K562 (cell line): ENCODE measurements around the gene KEL. TPM values are rescaled to one million over a fixed set of nuclear protein-coding genes. Genes with fewer than 3 reads are reported as not detected.
A peak's percentile ranks its signal among the peaks of the same experiment; 100 is the strongest.

Experiments
- ATAC-seq: fragments of 200-7000 bp; cut with Tn5 transposase; 3 replicates; pipeline ENCODE4 v1.9.1; 2020; ENCODE audit warnings: moderate library complexity
- BruUV-seq: library from RNA; stranded (reverse); fragments of 400-500 nt; replicated peaks from 2 replicates; lab custom pipeline; 2021; lab: Mats Ljungman, UMichigan
- CTCF ChIA-PET: fragments of 300-600 bp; formaldehyde crosslinking; extraction: SDS; loops from one replicate; lab custom pipeline; 2021; ENCODE audit warnings: low intra/inter-chr PET ratio; lab: Yijun Ruan, JAX
- POLR2A ChIA-PET: fragments of 300-600, 350-650 bp; sonication (Branson Sonifier 250); formaldehyde crosslinking; extraction: SDS; loops from one replicate; lab custom pipeline; 2021; ENCODE audit warnings: antibody characterized with exemption, inconsistent platforms; lab: Yijun Ruan, JAX
- DNase-seq, 4 experiments: peaks; one replicate each; pipeline versions ENCODE4 v3.0.0 to v3.0.0-alpha.2; 2011 to 2018; ENCODE audit warnings: low spot score in 3 of 4, mixed read lengths in 3 of 4; ENCODE audit errors: extremely low read depth in 1 of 4
- FAIRE-seq: peaks from 2 replicates; lab custom pipeline; 2011; peaks lifted over from hg19 to GRCh38; lab: Jason Lieb, UNC
- H2AFZ ChIP-seq: 2 replicates; pipeline ENCODE4 v1.6.0; 2011; ENCODE audit warnings: low read depth, low read length, control low read depth, inconsistent platforms
- H3K27ac ChIP-seq: fragments of 200-600 bp; 3 replicates; pipeline ENCODE4 v1.8.0; 2011; ENCODE audit warnings: low read depth, mild to moderate bottlenecking, control low read depth, inconsistent platforms, low read length, moderate library complexity, mixed read lengths; ENCODE audit errors: extremely low read depth
- H3K27me3 ChIP-seq, 2 experiments: fragments of 300-600 bp in 1 of 2; 2 replicates in 1 of 2; 3 replicates in 1 of 2; pipeline versions ENCODE4 v1.6.0 to v1.8.0; 2011; ENCODE audit warnings: inconsistent platforms in 2 of 2, low read length in 2 of 2, mild to moderate bottlenecking in 1 of 2, mixed read lengths in 1 of 2, moderate library complexity in 1 of 2; ENCODE audit not compliant: control insufficient read depth in 2 of 2, insufficient read depth in 2 of 2
- H3K36me3 ChIP-seq: fragments of 300-600 bp; 3 replicates; pipeline ENCODE4 v1.8.0; 2011; ENCODE audit warnings: mild to moderate bottlenecking, low read length, inconsistent platforms; ENCODE audit not compliant: control insufficient read depth, insufficient read depth
- H3K4me1 ChIP-seq, 2 experiments: fragments of 200-600 bp in 1 of 2; replicated peaks in 1 of 2; 2 replicates in 1 of 2; 3 replicates in 1 of 2; pipeline versions ENCODE4 v1.5.1 to v1.8.0; 2011; ENCODE audit warnings: inconsistent platforms in 2 of 2, low read length in 2 of 2, mild to moderate bottlenecking in 1 of 2, mixed read lengths in 1 of 2, moderate library complexity in 1 of 2; ENCODE audit not compliant: control insufficient read depth in 2 of 2, insufficient read depth in 2 of 2
- H3K4me2 ChIP-seq: 2 replicates; pipeline ENCODE4 v1.6.1; 2011; ENCODE audit warnings: low read length, control low read depth, inconsistent platforms, mixed read lengths; ENCODE audit not compliant: insufficient read depth
- H3K4me3 ChIP-seq: fragments of 200-600 bp; sonication (generic), shearing (Covaris generic); 2 replicates; pipeline ENCODE4 v1.5.1; 2016; ENCODE audit warnings: control low read depth, inconsistent platforms
- H3K79me2 ChIP-seq: fragments of 200-600 bp; 3 replicates; pipeline ENCODE4 v1.8.0; 2011; ENCODE audit warnings: low read length, inconsistent platforms; ENCODE audit not compliant: control insufficient read depth, insufficient read depth
- H3K9ac ChIP-seq, 2 experiments: 2 replicates each; pipeline versions ENCODE4 v1.6.0 to v1.6.1; 2011; ENCODE audit warnings: low read depth in 2 of 2, low read length in 2 of 2, control low read depth in 1 of 2, inconsistent platforms in 1 of 2, mild to moderate bottlenecking in 1 of 2, mixed read lengths in 1 of 2; ENCODE audit not compliant: insufficient read depth in 1 of 2
- H3K9me1 ChIP-seq: one replicate; pipeline ENCODE4 v1.6.0; 2011; ENCODE audit warnings: inconsistent platforms, mild to moderate bottlenecking, low read length, moderate library complexity; ENCODE audit not compliant: control insufficient read depth, insufficient read depth
- H3K9me3 ChIP-seq: replicated peaks from 2 replicates; pipeline ENCODE4 v1.5.1; 2011; ENCODE audit warnings: low read depth, low read length, inconsistent platforms; ENCODE audit not compliant: control insufficient read depth, insufficient read depth
- H4K20me1 ChIP-seq: replicated peaks from 2 replicates; pipeline ENCODE4 v1.6.1; 2011; ENCODE audit warnings: low read length, inconsistent platforms, mixed read lengths; ENCODE audit not compliant: control insufficient read depth, insufficient read depth
- CEBPB ChIP-seq: fragments of 450-650 bp; IDR thresholded peaks from 2 replicates; pipeline ENCODE4 v1.6.1; 2016; ENCODE audit warnings: missing genetic modification characterization, missing compliant biosample characterization
- CEBPG ChIP-seq, 3 experiments: fragments of 200-800 bp in 1 of 3; sonication (Bioruptor generic) in 1 of 3; sonication (generic) in 1 of 3; formaldehyde crosslinking in 1 of 3; IDR thresholded peaks in 2 of 3; conservative IDR thresholded peaks in 1 of 3; 2 replicates each; pipeline versions ENCODE4 v1.6.1 to v1.8.0; 2016 to 2022; ENCODE audit warnings: missing compliant biosample characterization in 2 of 3, missing genetic modification characterization in 2 of 3, mild to moderate bottlenecking in 1 of 3, missing genetic modification reagents in 1 of 3
- FOXK2 ChIP-seq, 2 experiments: fragments of 450-650 bp; IDR thresholded peaks in 1 of 2; conservative IDR thresholded peaks in 1 of 2; 2 replicates each; pipeline ENCODE4 v1.6.1; 2016; ENCODE audit warnings: low read depth in 2 of 2, mild to moderate bottlenecking in 1 of 2
- NCOA2 ChIP-seq, 2 experiments: fragments of 450-650 bp; IDR thresholded peaks; 2 replicates each; pipeline ENCODE4 v1.6.1; 2018; ENCODE audit warnings: mild to moderate bottlenecking in 2 of 2, moderate library complexity in 1 of 2; ENCODE audit not compliant: partially characterized antibody in 2 of 2
- NFIC ChIP-seq: fragments of 450-650 bp; IDR thresholded peaks from 2 replicates; pipeline ENCODE4 v1.6.1; 2017; ENCODE audit warnings: mild to moderate bottlenecking, inconsistent platforms
- NR2F6 ChIP-seq: fragments of 450-650 bp; formaldehyde crosslinking; IDR thresholded peaks from 2 replicates; pipeline ENCODE4 v1.4.0; 2020; ENCODE audit warnings: mild to moderate bottlenecking
- PYGO2 ChIP-seq: fragments of 450-650 bp; IDR thresholded peaks from 2 replicates; pipeline ENCODE4 v1.6.1; 2016; ENCODE audit warnings: mild to moderate bottlenecking, missing genetic modification characterization, moderate library complexity, missing compliant biosample characterization
- SPI1 ChIP-seq: IDR thresholded peaks from 2 replicates; pipeline ENCODE4 v1.6.1; 2011; ENCODE audit warnings: low read depth, low read length, control low read depth, borderline replicate concordance
- SREBF2 ChIP-seq: sonication (generic); formaldehyde crosslinking; IDR thresholded peaks from 2 replicates; pipeline ENCODE4 v1.4.0; 2020; ENCODE audit warnings: mild to moderate bottlenecking, missing genetic modification reagents
- ZNF232 ChIP-seq: sonication (generic); formaldehyde crosslinking; IDR thresholded peaks from 2 replicates; pipeline ENCODE4 v1.8.0; 2022; ENCODE audit warnings: mild to moderate bottlenecking, missing genetic modification reagents
- WGBS: fragments of 100-300 bp; shearing (Covaris generic); methylation state at CpG from one replicate; pipeline ENCODE4 v1.1.6; 2016; ENCODE audit warnings: low coverage, mixed read lengths; ENCODE audit not compliant: insufficient coverage; ENCODE audit errors: missing lambda C conversion rate; 5-methylcytosine and 5-hydroxymethylcytosine counted together
- in situ Hi-C: fragments of 300-500 bp; cut with MboI; formaldehyde crosslinking; loops from 4 replicates; pipeline ENCODE4 v1.15.0; 2018; ENCODE audit warnings: inconsistent platforms, mixed read lengths
- intact Hi-C: fragments of 100-400 bp; cut with micrococcal nuclease; formaldehyde crosslinking; loops from 2 replicates; pipeline ENCODE4 v1.14.2; 2022
- polyA plus RNA-seq, 8 experiments: library from polyadenylated mRNA; depleted of rRNA in 4 of 8; stranded (reverse) in 5 of 8; unstranded in 3 of 8; fragments of >200 nt; fragmentation: Nextera tagmentation in 2 of 8; fragmentation: Illumina TruSeq in 1 of 8; extraction: Ambion mirVana in 2 of 8; extraction: Trizol in 1 of 8; gene quantifications; 2 replicates each; pipeline versions ENCODE4 v1.2.1 to v1.2.3, GENCODE V29; 2011 to 2014; ENCODE audit warnings: inconsistent platforms in 1 of 8, missing spikeins in 1 of 8
- total RNA-seq, 7 experiments: library from RNA; depleted of rRNA in 6 of 7; stranded (reverse); fragments of >200 nt in 6 of 7; fragmentation: Illumina TruSeq in 2 of 7; extraction: Trizol in 2 of 7; gene quantifications; 2 replicates each; pipeline versions ENCODE4 v1.2.1 to v1.2.3, GENCODE V29; 2011 to 2021; ENCODE audit warnings: low replicate concordance in 1 of 7
- TF ChIP-seq, protein P1 (sequence below): fragments of 450-650 bp; formaldehyde crosslinking; IDR thresholded peaks from 2 replicates; pipeline ENCODE4 v1.4.0; 2020; ENCODE audit warnings: mild to moderate bottlenecking, mixed read lengths
- TF ChIP-seq, protein P2 (sequence below): IDR thresholded peaks from 3 replicates; pipeline ENCODE4 v1.6.1; 2011; ENCODE audit warnings: borderline replicate concordance, mild to moderate bottlenecking, moderate library complexity; ENCODE audit not compliant: insufficient read length; ENCODE audit errors: extremely low read depth
- TF ChIP-seq, protein P3 (sequence below): fragments of 250-450 bp; sonication (Bioruptor Pico); IDR thresholded peaks from 2 replicates; pipeline ENCODE4 v1.5.0; 2020; ENCODE audit warnings: mild to moderate bottlenecking, borderline replicate concordance

The KEL gene
- total and polyA plus RNA-seq, 9 of the 15 experiments (the other 6 are each of a cell fraction or from before 2014, with no cell fraction given), result 9.0 to 47.4 (median 22.2) TPM

DNA sequence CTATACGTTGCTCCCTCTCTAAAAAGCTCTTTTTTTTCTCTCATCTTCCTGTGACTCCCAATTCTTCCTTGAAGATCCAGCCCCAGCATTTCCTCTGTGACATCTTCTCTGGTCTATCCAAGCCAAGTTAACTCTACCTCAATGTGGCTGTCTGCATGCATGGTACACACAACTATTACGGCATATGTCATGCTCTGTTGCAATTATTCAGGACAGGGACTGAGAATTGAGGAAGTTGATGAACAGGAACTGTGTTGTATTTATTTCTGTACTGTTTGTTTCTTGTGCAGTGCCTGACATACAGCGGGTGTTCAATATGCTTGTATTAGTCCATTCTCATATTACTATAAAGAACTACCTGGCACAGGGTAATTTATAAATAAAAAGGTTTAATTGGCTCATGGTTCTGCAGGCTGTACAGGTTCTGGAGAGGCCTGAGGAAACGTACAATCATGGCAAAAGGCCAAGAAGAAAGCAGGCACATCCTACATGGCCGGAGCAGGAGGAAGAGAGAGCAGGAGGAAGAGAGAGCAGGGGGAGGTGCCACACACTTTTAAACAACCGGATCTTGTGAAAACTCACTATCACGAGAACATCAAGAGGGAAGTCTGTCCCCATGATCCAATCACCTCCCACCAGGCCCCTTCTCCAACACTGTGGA, 34.9 kb downstream of the KEL start:
- peaks cover 26 to 41% of the 10 kb centered on the region in 2 experiments for H3K27me3 ChIP-seq
- in situ Hi-C loops (no loop called here), intact Hi-C loops (no loop called here)
- no peak for DNase-seq
- BruUV-seq, result no TSS peak
- H3K79me2 ChIP-seq, result no peaks in the 10 kb centered on the region
- 4% methylated on average over 7 of the region's 7 CpGs for WGBS
- no peaks in the 10 kb centered on the region; the same call in 1 of the 2 replicates for H4K20me1 ChIP-seq
- no peaks in the 10 kb centered on the region for H3K4me1 ChIP-seq
- no peaks in the 10 kb centered on the region for H3K36me3 ChIP-seq
- POLR2A ChIA-PET, result no interaction called here
- no peak overlapping the region for H3K4me2 ChIP-seq
- no peak overlapping the region for H3K27ac ChIP-seq
- H3K9ac ChIP-seq, result no peak overlapping the region
- H3K9me3 ChIP-seq, result no peaks in the 10 kb centered on the region
- H2AFZ ChIP-seq, result 0 out of 2 replicates have a peak overlapping the region, but pooled peaks have one; percentile 3
- CTCF ChIA-PET, result no interaction called here
- TF ChIP-seq, protein P1, sequence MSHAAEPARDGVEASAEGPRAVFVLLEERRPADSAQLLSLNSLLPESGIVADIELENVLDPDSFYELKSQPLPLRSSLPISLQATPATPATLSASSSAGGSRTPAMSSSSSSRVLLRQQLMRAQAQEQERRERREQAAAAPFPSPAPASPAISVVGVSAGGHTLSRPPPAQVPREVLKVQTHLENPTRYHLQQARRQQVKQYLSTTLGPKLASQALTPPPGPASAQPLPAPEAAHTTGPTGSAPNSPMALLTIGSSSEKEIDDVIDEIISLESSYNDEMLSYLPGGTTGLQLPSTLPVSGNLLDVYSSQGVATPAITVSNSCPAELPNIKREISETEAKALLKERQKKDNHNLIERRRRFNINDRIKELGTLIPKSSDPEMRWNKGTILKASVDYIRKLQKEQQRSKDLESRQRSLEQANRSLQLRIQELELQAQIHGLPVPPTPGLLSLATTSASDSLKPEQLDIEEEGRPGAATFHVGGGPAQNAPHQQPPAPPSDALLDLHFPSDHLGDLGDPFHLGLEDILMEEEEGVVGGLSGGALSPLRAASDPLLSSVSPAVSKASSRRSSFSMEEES (CRISPR knock-in tag), result no peak
- TF ChIP-seq SPI1 (peak; percentile 18; the same call in 1 of the 2 replicates), CEBPB (tag) (peak; percentile 75), ZNF232 (CRISPR knock-in tag) (no peak), FOXK2 (conservative IDR thresholded peaks at IDR 0.05 in 1 of 2, IDR thresholded peaks at IDR 0.05 in 1 of 2; ENCODE audit: low read depth in 2 of 2) (no peak), PYGO2 (tag) (no peak), NCOA2 (IDR thresholded peaks at IDR 0.05; ENCODE audit: partially characterized antibody in 2 of 2) (no peak), CEBPG (CRISPR knock-in tag; IDR thresholded peaks at IDR 0.05) (no peak), CEBPG (tag; conservative IDR thresholded peaks at IDR 0.05 in 1 of 2, IDR thresholded peaks at IDR 0.05 in 1 of 2) (peak in 1 of 2 experiments; percentile 38; a peak in 1 of 4 replicates), NR2F6 (CRISPR knock-in tag) (no peak), SREBF2 (CRISPR knock-in tag) (no peak), NFIC (peak; percentile 64)
- TF ChIP-seq, protein P2, sequence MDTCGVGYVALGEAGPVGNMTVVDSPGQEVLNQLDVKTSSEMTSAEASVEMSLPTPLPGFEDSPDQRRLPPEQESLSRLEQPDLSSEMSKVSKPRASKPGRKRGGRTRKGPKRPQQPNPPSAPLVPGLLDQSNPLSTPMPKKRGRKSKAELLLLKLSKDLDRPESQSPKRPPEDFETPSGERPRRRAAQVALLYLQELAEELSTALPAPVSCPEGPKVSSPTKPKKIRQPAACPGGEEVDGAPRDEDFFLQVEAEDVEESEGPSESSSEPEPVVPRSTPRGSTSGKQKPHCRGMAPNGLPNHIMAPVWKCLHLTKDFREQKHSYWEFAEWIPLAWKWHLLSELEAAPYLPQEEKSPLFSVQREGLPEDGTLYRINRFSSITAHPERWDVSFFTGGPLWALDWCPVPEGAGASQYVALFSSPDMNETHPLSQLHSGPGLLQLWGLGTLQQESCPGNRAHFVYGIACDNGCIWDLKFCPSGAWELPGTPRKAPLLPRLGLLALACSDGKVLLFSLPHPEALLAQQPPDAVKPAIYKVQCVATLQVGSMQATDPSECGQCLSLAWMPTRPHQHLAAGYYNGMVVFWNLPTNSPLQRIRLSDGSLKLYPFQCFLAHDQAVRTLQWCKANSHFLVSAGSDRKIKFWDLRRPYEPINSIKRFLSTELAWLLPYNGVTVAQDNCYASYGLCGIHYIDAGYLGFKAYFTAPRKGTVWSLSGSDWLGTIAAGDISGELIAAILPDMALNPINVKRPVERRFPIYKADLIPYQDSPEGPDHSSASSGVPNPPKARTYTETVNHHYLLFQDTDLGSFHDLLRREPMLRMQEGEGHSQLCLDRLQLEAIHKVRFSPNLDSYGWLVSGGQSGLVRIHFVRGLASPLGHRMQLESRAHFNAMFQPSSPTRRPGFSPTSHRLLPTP, result no peak
- TF ChIP-seq, protein P3, sequence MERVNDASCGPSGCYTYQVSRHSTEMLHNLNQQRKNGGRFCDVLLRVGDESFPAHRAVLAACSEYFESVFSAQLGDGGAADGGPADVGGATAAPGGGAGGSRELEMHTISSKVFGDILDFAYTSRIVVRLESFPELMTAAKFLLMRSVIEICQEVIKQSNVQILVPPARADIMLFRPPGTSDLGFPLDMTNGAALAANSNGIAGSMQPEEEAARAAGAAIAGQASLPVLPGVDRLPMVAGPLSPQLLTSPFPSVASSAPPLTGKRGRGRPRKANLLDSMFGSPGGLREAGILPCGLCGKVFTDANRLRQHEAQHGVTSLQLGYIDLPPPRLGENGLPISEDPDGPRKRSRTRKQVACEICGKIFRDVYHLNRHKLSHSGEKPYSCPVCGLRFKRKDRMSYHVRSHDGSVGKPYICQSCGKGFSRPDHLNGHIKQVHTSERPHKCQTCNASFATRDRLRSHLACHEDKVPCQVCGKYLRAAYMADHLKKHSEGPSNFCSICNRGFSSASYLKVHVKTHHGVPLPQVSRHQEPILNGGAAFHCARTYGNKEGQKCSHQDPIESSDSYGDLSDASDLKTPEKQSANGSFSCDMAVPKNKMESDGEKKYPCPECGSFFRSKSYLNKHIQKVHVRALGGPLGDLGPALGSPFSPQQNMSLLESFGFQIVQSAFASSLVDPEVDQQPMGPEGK (CRISPR knock-in tag), result no peak
- H3K4me3 ChIP-seq, result no peak overlapping the region
- FAIRE-seq, result no peak
- ATAC-seq, result no peak; the same call in 2 of the 3 replicates
- no peaks in the 10 kb centered on the region for H3K9me1 ChIP-seq
